GM18507 (cell line): ENCODE results near the gene RABL2A.
"Not testable (repeated sequence)": the region's sequence is repeated elsewhere in the genome, so short reads cannot be mapped to it uniquely, and the experiment has no call there.

Experiments used
- DNase-seq: peaks from one replicate; pipeline ENCODE4 v3.0.0; 2011; ENCODE audit warnings: low read depth; ENCODE audit not compliant: insufficient read length; ENCODE audit errors: extremely low spot score
- FAIRE-seq: peaks from 2 replicates; lab custom pipeline; 2011; peaks lifted over from hg19 to GRCh38; lab: Jason Lieb, UNC

The RABL2A gene

GRCh38 chr2:113604085-113604477, 23.0 kb upstream of the RABL2A start:
- not testable (repeated sequence) for DNase-seq, FAIRE-seq

- not testable (repeated sequence) for FAIRE-seq, DNase-seq
These were observed 22.4 kb upstream of the RABL2A start for GRCh38 chr2:113604661-113605060.

- not testable (repeated sequence) for FAIRE-seq, DNase-seq
These were observed 21.0 kb upstream of the RABL2A start for GRCh38 chr2:113606036-113606435.

GRCh38 chr2:113609822-113610221, 17.2 kb upstream of the RABL2A start:
- FAIRE-seq, DNase-seq: not testable (repeated sequence)

GRCh38 chr2:113621002-113621401, 6.1 kb upstream of the RABL2A start:
- DNase-seq, FAIRE-seq: not testable (repeated sequence)

- DNase-seq, FAIRE-seq: not testable (repeated sequence)
These were observed 1.2 kb upstream of the RABL2A start for GRCh38 chr2:113625906-113626305.

GRCh38 chr2:113632849-113633345, 5.8 kb downstream of the RABL2A start:
- DNase-seq, FAIRE-seq: not testable (repeated sequence)

- DNase-seq, FAIRE-seq: not testable (repeated sequence)
These were observed 8.3 kb downstream of the RABL2A start for GRCh38 chr2:113635358-113635757.

GRCh38 chr2:113636226-113636625, 9.2 kb downstream of the RABL2A start:
- not testable (repeated sequence) for FAIRE-seq

GRCh38 chr2:113638084-113638483, 11.0 kb downstream of the RABL2A start:
- peak; percentile 24 for FAIRE-seq
- DNase-seq, result not testable (repeated sequence)

More at GRCh38 chr2:113636226-113636625, 9.2 kb downstream of the RABL2A start:
- not testable (repeated sequence) for DNase-seq

- FAIRE-seq, DNase-seq: not testable (repeated sequence)
These were observed 19.2 kb downstream of the RABL2A start for GRCh38 chr2:113646217-113646616.

- not testable (repeated sequence) for DNase-seq, FAIRE-seq
These were observed 24.1 kb downstream of the RABL2A start for GRCh38 chr2:113650834-113651815.

- FAIRE-seq, result not testable (repeated sequence)
These were observed 25.5 kb downstream of the RABL2A start for GRCh38 chr2:113652599-113652998.

GRCh38 chr2:113656031-113656624, 29.1 kb downstream of the RABL2A start:
- DNase-seq, FAIRE-seq: not testable (repeated sequence)

More at GRCh38 chr2:113652599-113652998, 25.5 kb downstream of the RABL2A start:
- DNase-seq, result not testable (repeated sequence)

GRCh38 chr2:113657735-113658134, 30.7 kb downstream of the RABL2A start:
- not testable (repeated sequence) for DNase-seq, FAIRE-seq

- not testable (repeated sequence) for DNase-seq, FAIRE-seq
These were observed 36.4 kb downstream of the RABL2A start for GRCh38 chr2:113663285-113664060.

- FAIRE-seq, DNase-seq: not testable (repeated sequence)
These were observed 37.9 kb downstream of the RABL2A start for GRCh38 chr2:113664761-113665533.

- FAIRE-seq, DNase-seq: not testable (repeated sequence)
These were observed 41.9 kb downstream of the RABL2A start for GRCh38 chr2:113669013-113669412.
